HG02981 (cell line): ENCODE data around the gene LRFN2.

Experiments
- ATAC-seq: cut with Tn5 transposase; IDR thresholded peaks from one replicate; pipeline ENCODE4 v1.9.1; 2021; ENCODE audit warnings: mild to moderate bottlenecking, moderate library complexity; ENCODE audit not compliant: unreplicated experiment

LRFN2 gene

GRCh38 chr6:40386200-40386599 lies 201.0 kb downstream of the LRFN2 start:
- ATAC-seq: no peak

- no peak for ATAC-seq
Observed at GRCh38 chr6:40383348-40384115, 203.6 kb downstream of the LRFN2 start.

GRCh38 chr6:40380271-40380670 lies 206.9 kb downstream of the LRFN2 start:
- no peak for ATAC-seq

GRCh38 chr6:40379811-40380210 lies 207.4 kb downstream of the LRFN2 start:
- ATAC-seq: no peak

GRCh38 chr6:40378725-40379074 lies 208.5 kb downstream of the LRFN2 start:
- no peak for ATAC-seq

- ATAC-seq: no peak
Observed at GRCh38 chr6:40378071-40378724, 209.0 kb downstream of the LRFN2 start.

- ATAC-seq: no peak
Observed at GRCh38 chr6:40377173-40377806, 209.9 kb downstream of the LRFN2 start.

GRCh38 chr6:40376113-40376650 lies 211.0 kb downstream of the LRFN2 start:
- no peak for ATAC-seq

- no peak for ATAC-seq
Observed at GRCh38 chr6:40373267-40373666, 213.9 kb downstream of the LRFN2 start.

- no peak for ATAC-seq
Observed at GRCh38 chr6:40371621-40372020, 215.5 kb downstream of the LRFN2 start.

- ATAC-seq: no peak
Observed at GRCh38 chr6:40371095-40371494, 216.1 kb downstream of the LRFN2 start.

- no peak for ATAC-seq
Observed at GRCh38 chr6:40369891-40370290, 217.3 kb downstream of the LRFN2 start.

GRCh38 chr6:40369042-40369441 lies 218.1 kb downstream of the LRFN2 start:
- ATAC-seq: no peak

- no peak for ATAC-seq
Observed at GRCh38 chr6:40362859-40363258, 224.3 kb downstream of the LRFN2 start.

GRCh38 chr6:40359808-40360207 lies 227.4 kb downstream of the LRFN2 start:
- ATAC-seq: no peak

GRCh38 chr6:40358473-40359460 lies 228.4 kb downstream of the LRFN2 start:
- ATAC-seq: no peak

- no peak for ATAC-seq
Observed at GRCh38 chr6:40356242-40356910, 230.8 kb downstream of the LRFN2 start.

- ATAC-seq: no peak
Observed at GRCh38 chr6:40355532-40355931, 231.6 kb downstream of the LRFN2 start.

GRCh38 chr6:40355066-40355465 lies 232.1 kb downstream of the LRFN2 start:
- no peak for ATAC-seq

GRCh38 chr6:40353967-40354452 lies 233.2 kb downstream of the LRFN2 start:
- ATAC-seq: no peak
